Measurements from ENCODE around the gene DSCAM.

DNA sequence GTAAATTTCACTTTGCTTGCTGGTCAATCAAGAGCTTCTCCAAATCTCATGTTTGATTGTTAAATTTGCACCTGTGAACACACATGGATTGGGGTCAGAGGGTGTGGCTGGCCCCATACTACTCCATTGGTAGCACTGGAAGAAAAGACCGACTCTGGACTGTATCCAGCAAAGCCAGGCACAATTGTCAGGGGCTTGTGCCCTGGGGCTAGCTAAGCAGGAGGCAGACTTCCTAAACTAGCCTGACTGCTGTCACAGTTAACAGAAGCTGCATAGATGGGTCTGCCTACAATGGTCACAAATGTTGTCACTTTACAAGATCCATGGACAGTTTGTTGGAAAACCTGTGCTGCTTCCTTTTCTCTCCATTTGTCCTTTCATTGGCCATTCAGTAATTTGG lies 421.0 kb downstream of the DSCAM start:
- TF ChIP-seq TAF1 (IDR thresholded peaks at IDR 0.05; ENCODE audit: borderline replicate concordance, insufficient read depth, low read length) (no peak), POLR2AphosphoS5 (IDR thresholded peaks at IDR 0.05; ENCODE audit: low read depth, low read length) (no peak)
- TF ChIP-seq, protein P1, sequence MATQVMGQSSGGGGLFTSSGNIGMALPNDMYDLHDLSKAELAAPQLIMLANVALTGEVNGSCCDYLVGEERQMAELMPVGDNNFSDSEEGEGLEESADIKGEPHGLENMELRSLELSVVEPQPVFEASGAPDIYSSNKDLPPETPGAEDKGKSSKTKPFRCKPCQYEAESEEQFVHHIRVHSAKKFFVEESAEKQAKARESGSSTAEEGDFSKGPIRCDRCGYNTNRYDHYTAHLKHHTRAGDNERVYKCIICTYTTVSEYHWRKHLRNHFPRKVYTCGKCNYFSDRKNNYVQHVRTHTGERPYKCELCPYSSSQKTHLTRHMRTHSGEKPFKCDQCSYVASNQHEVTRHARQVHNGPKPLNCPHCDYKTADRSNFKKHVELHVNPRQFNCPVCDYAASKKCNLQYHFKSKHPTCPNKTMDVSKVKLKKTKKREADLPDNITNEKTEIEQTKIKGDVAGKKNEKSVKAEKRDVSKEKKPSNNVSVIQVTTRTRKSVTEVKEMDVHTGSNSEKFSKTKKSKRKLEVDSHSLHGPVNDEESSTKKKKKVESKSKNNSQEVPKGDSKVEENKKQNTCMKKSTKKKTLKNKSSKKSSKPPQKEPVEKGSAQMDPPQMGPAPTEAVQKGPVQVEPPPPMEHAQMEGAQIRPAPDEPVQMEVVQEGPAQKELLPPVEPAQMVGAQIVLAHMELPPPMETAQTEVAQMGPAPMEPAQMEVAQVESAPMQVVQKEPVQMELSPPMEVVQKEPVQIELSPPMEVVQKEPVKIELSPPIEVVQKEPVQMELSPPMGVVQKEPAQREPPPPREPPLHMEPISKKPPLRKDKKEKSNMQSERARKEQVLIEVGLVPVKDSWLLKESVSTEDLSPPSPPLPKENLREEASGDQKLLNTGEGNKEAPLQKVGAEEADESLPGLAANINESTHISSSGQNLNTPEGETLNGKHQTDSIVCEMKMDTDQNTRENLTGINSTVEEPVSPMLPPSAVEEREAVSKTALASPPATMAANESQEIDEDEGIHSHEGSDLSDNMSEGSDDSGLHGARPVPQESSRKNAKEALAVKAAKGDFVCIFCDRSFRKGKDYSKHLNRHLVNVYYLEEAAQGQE (IDR thresholded peaks at IDR 0.05; ENCODE audit: insufficient read depth in 1 of 2, low read depth in 2 of 2, low read length in 2 of 2): no peak

Measured in PFSK-1 (cell line).